ENCODE measurements around the gene SLC6A19. TPM values are rescaled to one million over a fixed set of nuclear protein-coding genes. Genes with fewer than 3 reads are reported as not detected.

The SLC6A19 gene
- total and polyA plus RNA-seq, 9 of the 15 experiments (the other 6 are each of a cell fraction or from before 2014, with no cell fraction given) = 0.03 to 1.6 (median 0.59) TPM

GRCh38 chr5:1197876-1198666 lies 3.3 kb upstream of the SLC6A19 start (continued):
- TF ChIP-seq, protein P1, sequence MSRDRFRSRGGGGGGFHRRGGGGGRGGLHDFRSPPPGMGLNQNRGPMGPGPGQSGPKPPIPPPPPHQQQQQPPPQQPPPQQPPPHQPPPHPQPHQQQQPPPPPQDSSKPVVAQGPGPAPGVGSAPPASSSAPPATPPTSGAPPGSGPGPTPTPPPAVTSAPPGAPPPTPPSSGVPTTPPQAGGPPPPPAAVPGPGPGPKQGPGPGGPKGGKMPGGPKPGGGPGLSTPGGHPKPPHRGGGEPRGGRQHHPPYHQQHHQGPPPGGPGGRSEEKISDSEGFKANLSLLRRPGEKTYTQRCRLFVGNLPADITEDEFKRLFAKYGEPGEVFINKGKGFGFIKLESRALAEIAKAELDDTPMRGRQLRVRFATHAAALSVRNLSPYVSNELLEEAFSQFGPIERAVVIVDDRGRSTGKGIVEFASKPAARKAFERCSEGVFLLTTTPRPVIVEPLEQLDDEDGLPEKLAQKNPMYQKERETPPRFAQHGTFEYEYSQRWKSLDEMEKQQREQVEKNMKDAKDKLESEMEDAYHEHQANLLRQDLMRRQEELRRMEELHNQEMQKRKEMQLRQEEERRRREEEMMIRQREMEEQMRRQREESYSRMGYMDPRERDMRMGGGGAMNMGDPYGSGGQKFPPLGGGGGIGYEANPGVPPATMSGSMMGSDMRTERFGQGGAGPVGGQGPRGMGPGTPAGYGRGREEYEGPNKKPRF (IDR thresholded peaks at IDR 0.05; ENCODE audit: low read depth, low read length) = no peak
- no peak for TF ChIP-seq ZNF282 (CRISPR knock-in tag; IDR thresholded peaks at IDR 0.05)

DNA sequence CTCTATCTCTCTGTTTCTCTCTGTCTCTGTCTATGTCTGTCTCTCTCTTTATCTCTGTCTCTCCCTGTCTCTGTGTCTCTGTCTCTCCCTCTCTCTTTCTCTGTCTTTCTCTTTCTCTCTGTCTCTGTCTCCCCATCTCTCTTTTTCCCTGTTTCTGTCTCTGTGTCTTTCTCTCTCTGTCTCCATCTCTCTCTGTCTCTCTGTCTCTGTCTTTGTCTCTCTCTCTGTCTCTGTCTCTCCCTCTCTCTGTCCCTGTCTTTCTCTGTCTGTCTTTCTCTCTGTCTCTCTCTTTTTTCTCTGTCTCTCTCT lies 2.1 kb upstream of the SLC6A19 start:
- Histone ChIP-seq H3K4me1 (replicated peaks in 1 of 2; ENCODE audit: control insufficient read depth in 2 of 2, insufficient read depth in 2 of 2, low read length in 2 of 2) (peaks cover 39 to 78% of the 10 kb centered on the region in 2 experiments), H3K9me3 (replicated peaks; ENCODE audit: control insufficient read depth, insufficient read depth, low read depth, low read length) (no peaks in the 10 kb centered on the region; the same call in 1 of the 2 replicates), H3K27ac (ENCODE audit: extremely low read depth, low read depth, low read length) (peak overlapping the region; percentile 75), H3K9ac (ENCODE audit: insufficient read depth in 1 of 2, low read depth in 2 of 2, low read length in 2 of 2) (peak overlapping the region; percentile 51 to 79; a peak in 2 of 4 replicates), H4K20me1 (replicated peaks; ENCODE audit: control insufficient read depth, insufficient read depth, low read length) (no peaks in the 10 kb centered on the region), H3K9me1 (ENCODE audit: control insufficient read depth, insufficient read depth, low read length) (no peaks in the 10 kb centered on the region), H3K79me2 (ENCODE audit: control insufficient read depth, insufficient read depth, low read length) (no peaks in the 10 kb centered on the region; the same call in 2 of the 3 replicates), H3K36me3 (ENCODE audit: control insufficient read depth, insufficient read depth, low read length) (no peaks in the 10 kb centered on the region), H3K4me3 (no peak overlapping the region), H2AFZ (ENCODE audit: low read depth, low read length) (peak overlapping the region; percentile 85), H3K27me3 (ENCODE audit: control insufficient read depth in 2 of 2, insufficient read depth in 2 of 2, low read length in 2 of 2) (no peaks in the 10 kb centered on the region), H3K4me2 (ENCODE audit: insufficient read depth, low read length) (peak overlapping the region; percentile 59; the same call in 1 of the 2 replicates)
- in situ Hi-C loops (cut with MboI) = no loop called here
- CTCF ChIA-PET (ENCODE audit: low intra/inter-chr PET ratio) = no interaction called here
- FAIRE-seq (peak; percentile 11), ATAC-seq (no peak), DNase-seq (ENCODE audit: extremely low read depth in 1 of 4, low spot score in 3 of 4) (no peak)
- no TSS peak for BruUV-seq (replicated peaks)
- POLR2A ChIA-PET = no interaction called here
- intact Hi-C loops (cut with micrococcal nuclease) = no loop called here
- TF ChIP-seq PHF8 (IDR thresholded peaks at IDR 0.05; ENCODE audit: borderline replicate concordance, low read length) (no peak), RBM14 (IDR thresholded peaks at IDR 0.05; ENCODE audit: borderline replicate concordance, insufficient read depth, low read depth, low read length) (no peak), HCFC1 (IDR thresholded peaks at IDR 0.05; ENCODE audit: low read depth, low read length) (no peak), ADNP (tag; IDR thresholded peaks at IDR 0.05) (peak; percentile 34; the same call in 1 of the 2 replicates), NCOA6 (IDR thresholded peaks at IDR 0.05) (no peak), FOXJ3 (CRISPR knock-in tag; IDR thresholded peaks at IDR 0.05) (no peak), ETV6 (IDR thresholded peaks at IDR 0.05; ENCODE audit: borderline replicate concordance in 1 of 2, low read depth in 2 of 2, low read length in 1 of 2) (no peak), ETV6 (CRISPR knock-in tag; IDR thresholded peaks at IDR 0.05; ENCODE audit: borderline replicate concordance) (no peak), XRCC5 (IDR thresholded peaks at IDR 0.05; ENCODE audit: low read depth, low read length) (no peak), DNMT1 (IDR thresholded peaks at IDR 0.05) (0 out of 2 replicates have a peak, but pooled peaks have one; percentile 95)
- TF ChIP-seq, protein P2, sequence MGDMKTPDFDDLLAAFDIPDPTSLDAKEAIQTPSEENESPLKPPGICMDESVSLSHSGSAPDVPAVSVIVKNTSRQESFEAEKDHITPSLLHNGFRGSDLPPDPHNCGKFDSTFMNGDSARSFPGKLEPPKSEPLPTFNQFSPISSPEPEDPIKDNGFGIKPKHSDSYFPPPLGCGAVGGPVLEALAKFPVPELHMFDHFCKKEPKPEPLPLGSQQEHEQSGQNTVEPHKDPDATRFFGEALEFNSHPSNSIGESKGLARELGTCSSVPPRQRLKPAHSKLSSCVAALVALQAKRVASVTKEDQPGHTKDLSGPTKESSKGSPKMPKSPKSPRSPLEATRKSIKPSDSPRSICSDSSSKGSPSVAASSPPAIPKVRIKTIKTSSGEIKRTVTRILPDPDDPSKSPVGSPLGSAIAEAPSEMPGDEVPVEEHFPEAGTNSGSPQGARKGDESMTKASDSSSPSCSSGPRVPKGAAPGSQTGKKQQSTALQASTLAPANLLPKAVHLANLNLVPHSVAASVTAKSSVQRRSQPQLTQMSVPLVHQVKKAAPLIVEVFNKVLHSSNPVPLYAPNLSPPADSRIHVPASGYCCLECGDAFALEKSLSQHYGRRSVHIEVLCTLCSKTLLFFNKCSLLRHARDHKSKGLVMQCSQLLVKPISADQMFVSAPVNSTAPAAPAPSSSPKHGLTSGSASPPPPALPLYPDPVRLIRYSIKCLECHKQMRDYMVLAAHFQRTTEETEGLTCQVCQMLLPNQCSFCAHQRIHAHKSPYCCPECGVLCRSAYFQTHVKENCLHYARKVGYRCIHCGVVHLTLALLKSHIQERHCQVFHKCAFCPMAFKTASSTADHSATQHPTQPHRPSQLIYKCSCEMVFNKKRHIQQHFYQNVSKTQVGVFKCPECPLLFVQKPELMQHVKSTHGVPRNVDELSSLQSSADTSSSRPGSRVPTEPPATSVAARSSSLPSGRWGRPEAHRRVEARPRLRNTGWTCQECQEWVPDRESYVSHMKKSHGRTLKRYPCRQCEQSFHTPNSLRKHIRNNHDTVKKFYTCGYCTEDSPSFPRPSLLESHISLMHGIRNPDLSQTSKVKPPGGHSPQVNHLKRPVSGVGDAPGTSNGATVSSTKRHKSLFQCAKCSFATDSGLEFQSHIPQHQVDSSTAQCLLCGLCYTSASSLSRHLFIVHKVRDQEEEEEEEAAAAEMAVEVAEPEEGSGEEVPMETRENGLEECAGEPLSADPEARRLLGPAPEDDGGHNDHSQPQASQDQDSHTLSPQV (IDR thresholded peaks at IDR 0.05) = no peak
- TF ChIP-seq, protein P3, sequence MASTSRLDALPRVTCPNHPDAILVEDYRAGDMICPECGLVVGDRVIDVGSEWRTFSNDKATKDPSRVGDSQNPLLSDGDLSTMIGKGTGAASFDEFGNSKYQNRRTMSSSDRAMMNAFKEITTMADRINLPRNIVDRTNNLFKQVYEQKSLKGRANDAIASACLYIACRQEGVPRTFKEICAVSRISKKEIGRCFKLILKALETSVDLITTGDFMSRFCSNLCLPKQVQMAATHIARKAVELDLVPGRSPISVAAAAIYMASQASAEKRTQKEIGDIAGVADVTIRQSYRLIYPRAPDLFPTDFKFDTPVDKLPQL (IDR thresholded peaks at IDR 0.05; ENCODE audit: extremely low read depth, insufficient read length) = no peak

Measured in K562 (cell line).